Spleen (tissue), 7 donors: ENCODE results near the gene ALDH5A1.

ENCODE experiments used
- CTCF ChIP-seq, 11 experiments: fragments of 200-600 bp in 7 of 11; fragments of 450-650 bp in 4 of 11; sonication (generic) in 4 of 11; IDR thresholded peaks in 8 of 11; conservative IDR thresholded peaks in 3 of 11; 1 replicate in 7 of 11; 2 replicates in 4 of 11; pipeline versions ENCODE4 v1.4.0 to v1.8.0; 2016 to 2021; ENCODE audit warnings: antibody characterized with exemption in 11 of 11, inconsistent platforms in 4 of 11, mild to moderate bottlenecking in 1 of 11
- POLR2A ChIP-seq, 3 donors: fragments of 450-650 bp; IDR thresholded peaks; one replicate each; pipeline ENCODE4 v1.5.1; 2017; ENCODE audit warnings: antibody characterized with exemption in 3 of 3, mild to moderate bottlenecking in 1 of 3
- POLR2AphosphoS5 ChIP-seq, 3 donors: sonication (generic); formaldehyde crosslinking; IDR thresholded peaks; one replicate each; pipeline ENCODE4 v1.5.1; 2017; ENCODE audit warnings: antibody characterized with exemption in 3 of 3
- donor health status: DM: no; HTN: no; CAD: no; lungs with moderate emphysema.
- donor health status: DM: no; HTN: no; CAD: no.
- donor health status: DM: no; HTN: no; CAD: no.

DNA sequence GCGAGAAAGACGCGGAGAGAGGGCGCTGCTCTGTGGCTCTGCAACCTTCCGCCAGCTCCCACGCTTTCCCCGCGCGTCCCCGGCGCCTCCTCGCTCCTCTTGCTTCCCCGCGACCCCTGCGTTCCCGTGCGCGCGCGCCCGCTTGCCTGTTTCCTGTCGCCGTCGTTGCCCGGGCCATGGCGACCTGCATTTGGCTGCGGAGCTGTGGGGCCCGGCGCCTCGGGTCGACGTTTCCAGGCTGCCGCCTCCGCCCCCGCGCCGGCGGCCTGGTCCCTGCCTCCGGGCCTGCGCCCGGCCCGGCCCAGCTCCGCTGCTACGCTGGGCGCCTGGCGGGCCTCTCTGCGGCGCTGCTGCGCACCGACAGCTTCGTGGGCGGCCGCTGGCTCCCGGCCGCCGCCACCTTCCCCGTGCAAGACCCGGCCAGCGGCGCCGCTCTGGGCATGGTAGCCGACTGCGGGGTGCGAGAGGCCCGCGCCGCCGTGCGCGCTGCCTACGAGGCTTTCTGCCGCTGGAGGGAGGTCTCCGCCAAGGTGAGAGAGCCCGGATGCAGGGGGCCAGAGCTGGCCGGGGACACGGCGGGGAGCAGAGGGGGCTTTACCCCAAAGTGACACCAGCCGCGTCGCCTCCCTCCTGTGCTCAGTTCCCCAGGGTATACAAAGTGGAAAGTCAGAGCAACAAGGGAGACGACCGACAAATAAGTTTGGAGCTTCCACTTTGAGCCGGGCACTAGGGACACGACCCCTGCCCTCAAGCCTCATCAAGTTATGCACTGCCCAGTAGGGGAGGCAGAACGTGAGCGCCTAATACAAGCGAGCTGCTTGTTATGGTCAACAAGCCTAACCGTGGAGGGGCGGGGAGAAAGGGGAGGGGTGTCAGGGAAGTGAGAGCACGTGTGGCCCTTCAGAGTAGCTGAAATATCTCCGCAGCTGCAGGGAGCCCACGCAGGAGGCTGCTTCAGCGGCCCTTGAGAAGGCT, at the start of gene ALDH5A1:
- TF ChIP-seq CTCF (IDR thresholded peaks at IDR 0.05 in 8 of 11, conservative IDR thresholded peaks at IDR 0.05 in 3 of 11), result peak in 6 of 11 experiments; percentile 5 to 25 (median 14)
- peak; percentile 72 to 87 (median 80) for TF ChIP-seq POLR2AphosphoS5 (IDR thresholded peaks at IDR 0.05)
- no peak for TF ChIP-seq POLR2A (IDR thresholded peaks at IDR 0.05)
